LoVo (cell line): ENCODE data around the gene BCL2.
A peak's percentile ranks its signal among the peaks of the same experiment; 100 is the strongest.
"Not testable (repeated sequence)": the region's sequence is repeated elsewhere in the genome, so short reads cannot be mapped to it uniquely, and the experiment has no call there.

Experiments used
- DNase-seq: peaks from one replicate; pipeline ENCODE4 v3.0.0-alpha.2; 2016; ENCODE audit warnings: low spot score

The BCL2 gene

GRCh38 chr18:63319383-63320122 lies at the start of gene BCL2:
BCL2 (minus strand) TSS chr18:63319769.
- DNase-seq: no peak

GRCh38 chr18:63368611-63369010 lies 49.0 kb upstream of the BCL2 start:
- DNase-seq: no peak

GRCh38 chr18:63367053-63367953 lies 47.7 kb upstream of the BCL2 start, which contains the start of gene KDSR:
KDSR (minus strand) TSS chr18:63367206; CDS start chr18:63367118, 88 bp downstream.
- DNase-seq: peak; percentile 94

- peak; percentile 79 for DNase-seq
Measured at GRCh38 chr18:63366213-63367052, 46.9 kb upstream of the BCL2 start.

GRCh38 chr18:63365876-63366212 lies 46.3 kb upstream of the BCL2 start:
- no peak for DNase-seq

GRCh38 chr18:63363951-63364350 lies 44.4 kb upstream of the BCL2 start:
- no peak for DNase-seq

GRCh38 chr18:63363420-63363819 lies 43.9 kb upstream of the BCL2 start:
- DNase-seq: not testable (repeated sequence)

- no peak for DNase-seq
Measured at GRCh38 chr18:63356272-63356896, 36.8 kb upstream of the BCL2 start.

- no peak for DNase-seq
Measured at GRCh38 chr18:63350230-63350629, 30.7 kb upstream of the BCL2 start.

GRCh38 chr18:63348508-63349136 lies 29.1 kb upstream of the BCL2 start:
- DNase-seq: no peak

- no peak for DNase-seq
Measured at GRCh38 chr18:63346480-63347183, 27.1 kb upstream of the BCL2 start.

- peak; percentile 12 for DNase-seq
Measured at GRCh38 chr18:63346031-63346430, 26.5 kb upstream of the BCL2 start.

GRCh38 chr18:63344918-63345317 lies 25.3 kb upstream of the BCL2 start:
- DNase-seq: no peak

- no peak for DNase-seq
Measured at GRCh38 chr18:63344263-63344662, 24.7 kb upstream of the BCL2 start.

- DNase-seq: no peak
Measured at GRCh38 chr18:63342206-63342605, 22.6 kb upstream of the BCL2 start.

- no peak for DNase-seq
Measured at GRCh38 chr18:63339920-63340484, 20.4 kb upstream of the BCL2 start.

- DNase-seq: no peak
Measured at GRCh38 chr18:63336366-63337099, 17.0 kb upstream of the BCL2 start.

- DNase-seq: no peak
Measured at GRCh38 chr18:63331105-63331504, 11.5 kb upstream of the BCL2 start.

GRCh38 chr18:63329431-63330145 lies 10.0 kb upstream of the BCL2 start:
- DNase-seq: no peak
